Thoracic aorta (tissue), 2 donors: ENCODE measurements around the gene GCLC. TPM values are rescaled to one million over a fixed set of nuclear protein-coding genes. Genes with fewer than 3 reads are reported as not detected.

Experiments
- ATAC-seq: fragments of 150-250 bp; one replicate; pipeline ENCODE4 v1.8.0; 2017; ENCODE audit warnings: low read depth; ENCODE audit not compliant: insufficient number of reproducible peaks, low FRiP score
- DNase-seq: peaks from one replicate; pipeline ENCODE4 v3.0.0-alpha.2; 2020; ENCODE audit warnings: low spot score
- H3K27ac ChIP-seq, 2 donors: fragments of 200-600 bp; sonication (generic); 1 replicate in 1 of 2; 2 replicates in 1 of 2; pipeline ENCODE4 v1.5.1; 2016; ENCODE audit warnings: mild to moderate bottlenecking in 2 of 2, moderate library complexity in 2 of 2
- H3K27me3 ChIP-seq: fragments of 200-600 bp; sonication (generic); replicated peaks from 2 replicates; pipeline ENCODE4 v1.6.0; 2016; ENCODE audit warnings: mild to moderate bottlenecking; ENCODE audit not compliant: insufficient read depth
- H3K36me3 ChIP-seq: fragments of 200-600 bp; sonication (generic); one replicate; pipeline ENCODE4 v1.5.1; 2016
- H3K4me1 ChIP-seq, 2 donors: fragments of 200-600 bp; sonication (generic); 1 replicate in 1 of 2; 2 replicates in 1 of 2; pipeline versions ENCODE4 v1.5.1 to v1.6.0; 2016; ENCODE audit warnings: low read depth in 2 of 2, mild to moderate bottlenecking in 1 of 2; ENCODE audit not compliant: control insufficient read depth in 1 of 2
- H3K4me3 ChIP-seq: fragments of 200-600 bp; sonication (generic); 2 replicates; pipeline ENCODE4 v1.5.1; 2016; ENCODE audit warnings: mild to moderate bottlenecking
- H3K9me3 ChIP-seq: fragments of 200-600 bp; sonication (generic); 2 replicates; pipeline ENCODE4 v1.5.1; 2016
- CTCF ChIP-seq: fragments of 200-600 bp; sonication (generic); IDR thresholded peaks from one replicate; pipeline ENCODE4 v1.5.1; 2019; ENCODE audit warnings: antibody characterized with exemption
- total RNA-seq, 2 donors: library from RNA; depleted of rRNA; stranded (reverse); fragments of >200 nt; gene quantifications; one replicate each; pipeline versions ENCODE4 v1.1.0 to v1.2.3, GENCODE V29; 2016

Gene GCLC
- total RNA-seq, 2 donors from 2014 or later = 26.5 to 29.6 TPM

GRCh38 chr6:53499094-53499493 lies 45.8 kb downstream of the GCLC start:
- H3K4me3 ChIP-seq = no peak overlapping the region
- DNase-seq (no peak), ATAC-seq (no peak)
- H3K27me3 ChIP-seq = no peaks in the 10 kb centered on the region
- H3K9me3 ChIP-seq = no peaks in the 10 kb centered on the region
- TF ChIP-seq CTCF = no peak
- no peak overlapping the region for H3K27ac ChIP-seq
- peaks cover 3% of the 10 kb centered on the region for H3K36me3 ChIP-seq
- peaks cover 0 to under 1% of the 10 kb centered on the region in 2 donors for H3K4me1 ChIP-seq

- Histone ChIP-seq H3K36me3 (peaks cover 3% of the 10 kb centered on the region), H3K4me1 (peaks cover 4 to 5% of the 10 kb centered on the region in 2 donors), H3K27ac (no peak overlapping the region), H3K9me3 (no peaks in the 10 kb centered on the region), H3K27me3 (no peaks in the 10 kb centered on the region), H3K4me3 (no peak overlapping the region)
- DNase-seq (no peak), ATAC-seq (no peak)
- no peak for TF ChIP-seq CTCF
Observed at GRCh38 chr6:53498649-53499048, 46.3 kb downstream of the GCLC start.

GRCh38 chr6:53497905-53498304 lies 47.0 kb downstream of the GCLC start:
- TF ChIP-seq CTCF = no peak
- H3K36me3 ChIP-seq = peaks cover 3% of the 10 kb centered on the region
- no peak overlapping the region for H3K4me3 ChIP-seq

GRCh38 chr6:53496797-53497375 lies 48.0 kb downstream of the GCLC start:
- no peak for ATAC-seq
- no peaks in the 10 kb centered on the region for H3K9me3 ChIP-seq
- peaks cover 8 to 10% of the 10 kb centered on the region in 2 donors for H3K4me1 ChIP-seq
- no peak overlapping the region for H3K4me3 ChIP-seq
- H3K27ac ChIP-seq = no peak overlapping the region
- peaks cover 3% of the 10 kb centered on the region for H3K36me3 ChIP-seq
- no peaks in the 10 kb centered on the region for H3K27me3 ChIP-seq
- DNase-seq = no peak
- no peak for TF ChIP-seq CTCF

More at GRCh38 chr6:53497905-53498304, 47.0 kb downstream of the GCLC start:
- no peaks in the 10 kb centered on the region for H3K9me3 ChIP-seq
- H3K4me1 ChIP-seq = peaks cover 8 to 10% of the 10 kb centered on the region in 2 donors
- H3K27me3 ChIP-seq = no peaks in the 10 kb centered on the region
- DNase-seq (no peak), ATAC-seq (no peak)
- no peak overlapping the region for H3K27ac ChIP-seq

GRCh38 chr6:53495506-53496499 lies 49.1 kb downstream of the GCLC start:
- ATAC-seq (no peak), DNase-seq (no peak)
- TF ChIP-seq CTCF = no peak
- no peaks in the 10 kb centered on the region for H3K9me3 ChIP-seq
- H3K4me1 ChIP-seq = peaks cover 8 to 10% of the 10 kb centered on the region in 2 donors
- no peak overlapping the region for H3K4me3 ChIP-seq
- H3K36me3 ChIP-seq = peaks cover 3% of the 10 kb centered on the region
- H3K27ac ChIP-seq = no peak overlapping the region
- no peaks in the 10 kb centered on the region for H3K27me3 ChIP-seq
